Uterus (tissue), 2 donors: ENCODE results near the gene LRRN2.

ENCODE experiments used
- CTCF ChIP-seq, 4 experiments: fragments of 200-600 bp in 2 of 4; fragments of 450-650 bp in 2 of 4; sonication (generic) in 2 of 4; IDR thresholded peaks; one replicate each; pipeline ENCODE4 v1.5.1; 2016 to 2019; ENCODE audit warnings: antibody characterized with exemption in 4 of 4, mild to moderate bottlenecking in 2 of 4, moderate library complexity in 1 of 4
- POLR2A ChIP-seq, 2 donors: fragments of 450-650 bp; IDR thresholded peaks; one replicate each; pipeline ENCODE4 v1.6.1; 2016; ENCODE audit warnings: antibody characterized with exemption in 2 of 2, mild to moderate bottlenecking in 1 of 2, moderate library complexity in 1 of 2

DNA sequence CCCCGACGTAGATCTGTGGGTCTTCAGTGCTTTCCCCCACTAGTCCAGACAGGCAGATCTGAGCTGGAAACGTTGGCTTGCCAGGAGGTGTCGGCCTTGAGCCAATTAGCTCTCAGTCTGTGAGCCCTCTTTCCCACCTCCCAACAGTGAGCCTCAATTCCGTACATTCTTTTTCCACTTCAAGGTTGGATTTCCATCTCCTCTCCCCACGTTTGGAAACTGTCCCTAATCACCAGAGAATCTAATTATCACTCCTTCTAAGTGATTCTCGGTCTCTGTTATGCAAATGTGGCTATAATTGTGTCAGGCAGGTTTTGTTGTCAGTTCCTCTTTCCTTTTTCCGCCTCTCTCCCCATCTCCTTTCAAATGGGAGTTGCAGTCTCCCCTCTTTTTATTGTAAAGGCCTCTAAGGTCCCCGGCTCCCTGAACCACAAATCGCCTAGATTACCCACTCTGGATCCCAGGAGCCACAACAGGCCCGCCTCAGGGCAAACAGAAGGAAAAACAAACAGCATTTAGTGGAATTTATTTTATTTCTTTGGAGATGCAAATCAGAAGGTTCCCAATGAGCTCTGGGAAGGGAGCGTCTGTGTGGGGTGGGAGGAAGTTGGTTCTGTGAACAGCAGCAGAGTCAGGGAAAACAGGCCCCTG, 29.4 kb upstream of the LRRN2 start:
- TF ChIP-seq POLR2A (IDR thresholded peaks at IDR 0.05) (no peak), CTCF (IDR thresholded peaks at IDR 0.05) (no peak)
